T47D (cell line): ENCODE data around the gene TBCD.
"Not testable (repeated sequence)": the region's sequence is repeated elsewhere in the genome, so short reads cannot be mapped to it uniquely, and the experiment has no call there.

ENCODE experiments used
- DNase-seq, 2 experiments: peaks; one replicate each; pipeline versions ENCODE4 v3.0.0 to v3.0.0-alpha.2; 2011 to 2012; ENCODE audit warnings: low read depth in 1 of 2, low spot score in 1 of 2
- JUND ChIP-seq: IDR thresholded peaks from 2 replicates; pipeline ENCODE4 v1.6.1; 2012; ENCODE audit warnings: low read depth
- in situ Hi-C: cut with HindIII; loops from 2 replicates; pipeline ENCODE4 v1.10.0; 2016; ENCODE audit warnings: low sequenced_read_pairs, low pct_unique_long_range_greater_than_20kb

Gene TBCD

GRCh38 chr17:82949984-82950383, 198.1 kb downstream of the TBCD start:
- in situ Hi-C loops: no loop called here
- no peak for DNase-seq
- TF ChIP-seq JUND: no peak

- DNase-seq: no peak
- no peak for TF ChIP-seq JUND
- in situ Hi-C loops: no loop called here
Observed at GRCh38 chr17:82950525-82951102, 198.7 kb downstream of the TBCD start.

GRCh38 chr17:82952019-82952418, 200.2 kb downstream of the TBCD start:
- in situ Hi-C loops: no loop called here
- TF ChIP-seq JUND: no peak

GRCh38 chr17:82955106-82955505, 203.2 kb downstream of the TBCD start:
- in situ Hi-C loops, DNase-seq: not testable (repeated sequence)

More at GRCh38 chr17:82952019-82952418, 200.2 kb downstream of the TBCD start:
- no peak for DNase-seq

GRCh38 chr17:82955627-82956026, 203.8 kb downstream of the TBCD start:
- DNase-seq, in situ Hi-C loops: not testable (repeated sequence)

- TF ChIP-seq JUND: no peak
- in situ Hi-C loops: no loop called here
- DNase-seq: no peak
Observed at GRCh38 chr17:82956146-82956725, 204.4 kb downstream of the TBCD start.

GRCh38 chr17:82956726-82957468, 205.0 kb downstream of the TBCD start:
- TF ChIP-seq JUND: no peak
- in situ Hi-C loops: no loop called here
- DNase-seq: no peak

- in situ Hi-C loops: no loop called here
- no peak for DNase-seq
- TF ChIP-seq JUND: no peak
Observed at GRCh38 chr17:82957469-82957795, 205.6 kb downstream of the TBCD start.

GRCh38 chr17:82957961-82958561, 206.2 kb downstream of the TBCD start:
- in situ Hi-C loops: no loop called here
- no peak for TF ChIP-seq JUND
- DNase-seq: no peak

- TF ChIP-seq JUND: no peak
- no peak for DNase-seq
- in situ Hi-C loops: no loop called here
Observed at GRCh38 chr17:82959242-82959930, 207.5 kb downstream of the TBCD start.

- DNase-seq: no peak
- in situ Hi-C loops: no loop called here
- no peak for TF ChIP-seq JUND
Observed at GRCh38 chr17:82959990-82960418, 208.1 kb downstream of the TBCD start.

GRCh38 chr17:82960419-82961271, 208.8 kb downstream of the TBCD start:
- no peak for TF ChIP-seq JUND
- DNase-seq: no peak
- in situ Hi-C loops: no loop called here
